HEK293 (cell line): ENCODE measurements around the gene GEMIN7.

Experiments
- CTCF ChIA-PET: fragments of 350-600 bp; formaldehyde crosslinking; extraction: SDS; loops from one replicate; lab custom pipeline; 2021; ENCODE audit warnings: antibody characterized with exemption; lab: Yijun Ruan, JAX
- POLR2A ChIA-PET: fragments of 300-600 bp; formaldehyde crosslinking; extraction: SDS; loops from one replicate; lab custom pipeline; 2020; ENCODE audit warnings: antibody characterized with exemption, inconsistent platforms; lab: Yijun Ruan, JAX
- H3K27ac ChIP-seq: fragments of 200-500 bp; sonication (Bioruptor generic); 2 replicates; pipeline ENCODE4 v1.5.1; 2014; ENCODE audit warnings: low read depth, low read length, control low read depth, inconsistent platforms; ENCODE audit errors: extremely low read depth
- H3K36me3 ChIP-seq, 2 experiments: fragments of 200-500 bp in 1 of 2; sonication (Bioruptor generic) in 1 of 2; 1 replicate in 1 of 2; 2 replicates in 1 of 2; pipeline ENCODE4 v1.5.1; 2014 to 2017; ENCODE audit warnings: inconsistent platforms in 2 of 2, low read length in 2 of 2; ENCODE audit not compliant: control insufficient read depth in 2 of 2, insufficient read depth in 1 of 2
- H3K4me1 ChIP-seq: fragments of 200-500 bp; sonication (Bioruptor generic); 2 replicates; pipeline ENCODE4 v1.5.1; 2014; ENCODE audit warnings: mild to moderate bottlenecking, low read length, inconsistent platforms; ENCODE audit not compliant: control insufficient read depth, insufficient read depth
- H3K4me3 ChIP-seq: 2 replicates; pipeline ENCODE4 v1.5.1; 2011; ENCODE audit warnings: low read depth, mild to moderate bottlenecking, control low read depth, low read length, moderate library complexity
- H3K9me3 ChIP-seq: fragments of 200-500 bp; sonication (Bioruptor generic); 2 replicates; pipeline ENCODE4 v1.5.1; 2014; ENCODE audit warnings: low read depth, low read length, inconsistent platforms; ENCODE audit not compliant: control insufficient read depth, insufficient read depth
- HOXC10 ChIP-seq: sonication (generic); formaldehyde crosslinking; IDR thresholded peaks from 2 replicates; pipeline ENCODE4 v1.8.1; 2023; ENCODE audit warnings: mild to moderate bottlenecking, missing genetic modification reagents
- PRDM10 ChIP-seq: fragments of 450-650 bp; formaldehyde crosslinking; IDR thresholded peaks from 2 replicates; pipeline ENCODE4 v1.5.1; 2016; ENCODE audit warnings: missing biosample characterization, missing genetic modification characterization
- SP7 ChIP-seq: fragments of 450-650 bp; formaldehyde crosslinking; IDR thresholded peaks from 2 replicates; pipeline ENCODE4 v1.5.1; 2016; ENCODE audit warnings: missing biosample characterization, missing genetic modification characterization
- ZBTB48 ChIP-seq: fragments of 450-650 bp; formaldehyde crosslinking; IDR thresholded peaks from 2 replicates; pipeline ENCODE4 v1.5.1; 2016; ENCODE audit warnings: missing biosample characterization, missing genetic modification characterization
- ZBTB6 ChIP-seq: fragments of 450-650 bp; formaldehyde crosslinking; IDR thresholded peaks from 2 replicates; pipeline ENCODE4 v1.5.1; 2017; ENCODE audit warnings: missing biosample characterization, missing genetic modification characterization
- ZNF133 ChIP-seq: fragments of 450-650 bp; formaldehyde crosslinking; IDR thresholded peaks from 2 replicates; pipeline ENCODE4 v1.5.1; 2016; ENCODE audit warnings: missing biosample characterization, missing genetic modification characterization
- ZNF140 ChIP-seq: fragments of 450-650 bp; formaldehyde crosslinking; IDR thresholded peaks from 2 replicates; pipeline ENCODE4 v1.5.1; 2016; ENCODE audit warnings: missing biosample characterization, missing genetic modification characterization
- ZNF148 ChIP-seq: fragments of 450-650 bp; formaldehyde crosslinking; IDR thresholded peaks from 2 replicates; pipeline ENCODE4 v1.5.0; 2017; ENCODE audit warnings: missing biosample characterization, missing genetic modification characterization, borderline replicate concordance
- ZNF214 ChIP-seq: fragments of 450-650 bp; formaldehyde crosslinking; IDR thresholded peaks from 2 replicates; pipeline ENCODE4 v1.5.1; 2017; ENCODE audit warnings: missing biosample characterization, mild to moderate bottlenecking, missing genetic modification characterization, borderline replicate concordance
- ZNF223 ChIP-seq: fragments of 450-650 bp; formaldehyde crosslinking; IDR thresholded peaks from 2 replicates; pipeline ENCODE4 v1.5.1; 2016; ENCODE audit warnings: missing biosample characterization, missing genetic modification characterization
- ZNF26 ChIP-seq: fragments of 450-650 bp; formaldehyde crosslinking; IDR thresholded peaks from 2 replicates; pipeline ENCODE4 v1.5.1; 2016; ENCODE audit warnings: missing biosample characterization, missing genetic modification characterization
- ZNF266 ChIP-seq: fragments of 450-650 bp; formaldehyde crosslinking; IDR thresholded peaks from 2 replicates; pipeline ENCODE4 v1.5.1; 2016; ENCODE audit warnings: missing biosample characterization, missing genetic modification characterization, low read depth
- ZNF292 ChIP-seq: fragments of 450-650 bp; formaldehyde crosslinking; IDR thresholded peaks from 2 replicates; pipeline ENCODE4 v1.5.1; 2016; ENCODE audit warnings: low read depth, missing biosample characterization, missing genetic modification characterization, borderline replicate concordance
- ZNF449 ChIP-seq: fragments of 450-650 bp; formaldehyde crosslinking; IDR thresholded peaks from 2 replicates; pipeline ENCODE4 v1.5.1; 2017; ENCODE audit warnings: missing biosample characterization, mild to moderate bottlenecking, missing genetic modification characterization, moderate library complexity
- ZNF488 ChIP-seq: fragments of 450-650 bp; formaldehyde crosslinking; IDR thresholded peaks from 2 replicates; pipeline ENCODE4 v1.5.1; 2016; ENCODE audit warnings: missing biosample characterization, missing genetic modification characterization
- ZNF560 ChIP-seq: fragments of 450-650 bp; formaldehyde crosslinking; IDR thresholded peaks from 2 replicates; pipeline ENCODE4 v1.5.1; 2017; ENCODE audit warnings: missing biosample characterization, missing genetic modification characterization, borderline replicate concordance
- ZNF791 ChIP-seq: fragments of 450-650 bp; formaldehyde crosslinking; IDR thresholded peaks from 2 replicates; pipeline ENCODE4 v1.5.1; 2016; ENCODE audit warnings: missing biosample characterization, missing genetic modification characterization
- ZSCAN5A ChIP-seq: fragments of 450-650 bp; formaldehyde crosslinking; IDR thresholded peaks from 2 replicates; pipeline ENCODE4 v1.5.1; 2016; ENCODE audit warnings: missing biosample characterization, missing genetic modification characterization

The GEMIN7 gene

GRCh38 chr19:45040059-45040771 lies 38.8 kb upstream of the GEMIN7 start:
- Histone ChIP-seq H3K4me3 (no peak overlapping the region; the same call in 1 of the 2 replicates), H3K36me3 (peaks cover 50 to 55% of the 10 kb centered on the region in 2 experiments), H3K9me3 (no peaks in the 10 kb centered on the region), H3K4me1 (peaks cover 7% of the 10 kb centered on the region), H3K27ac (no peak overlapping the region)
- TF ChIP-seq ZNF488 (tag by site-specific recombination) (no peak), ZNF292 (tag by site-specific recombination) (no peak), ZBTB48 (tag by site-specific recombination) (no peak), ZNF26 (tag by site-specific recombination) (no peak), ZNF133 (tag by site-specific recombination) (no peak), ZBTB6 (tag by site-specific recombination) (no peak), ZNF449 (no peak), PRDM10 (tag by site-specific recombination) (no peak), ZNF791 (tag by site-specific recombination) (no peak), ZNF140 (tag by site-specific recombination) (no peak), ZNF214 (no peak), ZNF148 (no peak), ZSCAN5A (tag by site-specific recombination) (no peak), ZNF266 (tag by site-specific recombination) (no peak), SP7 (tag by site-specific recombination) (no peak), HOXC10 (CRISPR knock-in tag) (no peak), ZNF560 (tag by site-specific recombination) (no peak), ZNF223 (tag by site-specific recombination) (no peak)
- ChIA-PET CTCF (interaction anchor here (0.6 to 9.8 kb wide), 6 partner anchors 21 to 299 kb away, joined by 3 to 65 read pairs (median 5); no protein-coding TSS in a partner anchor), POLR2A (interaction anchor here (0.6 to 2.6 kb wide), 12 partner anchors 7 to 628 kb away, joined by 3 to 35 read pairs (median 10); partner anchors contain the start of genes BLOC1S3, PPP1R37, RELB and TRAPPC6A)
